Measurements from ENCODE around the gene PTBP3. TPM values are rescaled to one million over a fixed set of nuclear protein-coding genes. Genes with fewer than 3 reads are reported as not detected.
"Not testable (repeated sequence)": the region's sequence is repeated elsewhere in the genome, so short reads cannot be mapped to it uniquely, and the experiment has no call there.

Gene PTBP3
- total RNA-seq, 1 donor = 57.0 TPM

GRCh38 chr9:112280904-112281303, 52.5 kb downstream of the PTBP3 start:
- DNase-seq (ENCODE audit: low read depth) = no peak
- TF ChIP-seq CTCF (IDR thresholded peaks at IDR 0.05; ENCODE audit: insufficient read depth, low read depth, low read length) = no peak
- no peak overlapping the region for H3K4me3 ChIP-seq (ENCODE audit: low read depth, low read length)

GRCh38 chr9:112279501-112279900, 53.9 kb downstream of the PTBP3 start:
- no peak for DNase-seq (ENCODE audit: low read depth)
- no peak overlapping the region for H3K4me3 ChIP-seq (ENCODE audit: low read depth, low read length)
- TF ChIP-seq CTCF (IDR thresholded peaks at IDR 0.05; ENCODE audit: insufficient read depth, low read depth, low read length) = no peak

GRCh38 chr9:112278152-112278551, 55.3 kb downstream of the PTBP3 start:
- no peak overlapping the region for H3K4me3 ChIP-seq (ENCODE audit: low read depth, low read length)
- no peak for TF ChIP-seq CTCF (IDR thresholded peaks at IDR 0.05; ENCODE audit: insufficient read depth, low read depth, low read length)
- no peak for DNase-seq (ENCODE audit: low read depth)

- H3K4me3 ChIP-seq (ENCODE audit: low read depth, low read length) = no peak overlapping the region
- no peak for TF ChIP-seq CTCF (IDR thresholded peaks at IDR 0.05; ENCODE audit: insufficient read depth, low read depth, low read length)
- no peak for DNase-seq (ENCODE audit: low read depth)
Measured at GRCh38 chr9:112274600-112274999, 58.8 kb downstream of the PTBP3 start.

GRCh38 chr9:112273876-112274275, 59.5 kb downstream of the PTBP3 start:
- DNase-seq (ENCODE audit: low read depth) = no peak
- H3K4me3 ChIP-seq (ENCODE audit: low read depth, low read length) = no peak overlapping the region
- TF ChIP-seq CTCF (IDR thresholded peaks at IDR 0.05; ENCODE audit: insufficient read depth, low read depth, low read length) = no peak

GRCh38 chr9:112271466-112272098, 61.8 kb downstream of the PTBP3 start:
- no peak for TF ChIP-seq CTCF (IDR thresholded peaks at IDR 0.05; ENCODE audit: insufficient read depth, low read depth, low read length)
- no peak for DNase-seq (ENCODE audit: low read depth)
- no peak overlapping the region for H3K4me3 ChIP-seq (ENCODE audit: low read depth, low read length)

- no peak for TF ChIP-seq CTCF (IDR thresholded peaks at IDR 0.05; ENCODE audit: insufficient read depth, low read depth, low read length)
- H3K4me3 ChIP-seq (ENCODE audit: low read depth, low read length) = no peak overlapping the region
- DNase-seq (ENCODE audit: low read depth) = no peak
Measured at GRCh38 chr9:112268413-112268812, 65.0 kb downstream of the PTBP3 start.

GRCh38 chr9:112267086-112267485, 66.3 kb downstream of the PTBP3 start:
- not testable (repeated sequence) for DNase-seq (ENCODE audit: low read depth); H3K4me3 ChIP-seq (ENCODE audit: low read depth, low read length)

All from fibroblast of villous mesenchyme (primary cell).